HepG2 (cell line): ENCODE results near the gene KDM1B. TPM values are rescaled to one million over a fixed set of nuclear protein-coding genes. Genes with fewer than 3 reads are reported as not detected.

Source experiments
- ATM ChIP-seq: fragments of 450-650 bp; IDR thresholded peaks from 2 replicates; pipeline ENCODE4 v1.7.1; 2017; ENCODE audit warnings: mild to moderate bottlenecking, borderline replicate concordance
- CEBPG ChIP-seq: IDR thresholded peaks from 2 replicates; pipeline ENCODE4 v1.6.1; 2016
- EED ChIP-seq: sonication (generic); formaldehyde crosslinking; IDR thresholded peaks from 2 replicates; pipeline ENCODE4 v1.5.0; 2020; ENCODE audit warnings: mild to moderate bottlenecking, missing genetic modification reagents
- ETV5 ChIP-seq: IDR thresholded peaks from 2 replicates; pipeline ENCODE4 v1.6.1; 2018; ENCODE audit warnings: missing biosample characterization, missing genetic modification reagents, inconsistent platforms, borderline replicate concordance
- FOXA3 ChIP-seq: IDR thresholded peaks from 2 replicates; pipeline ENCODE4 v1.6.1; 2016; ENCODE audit warnings: missing genetic modification reagents, missing compliant biosample characterization
- GPBP1L1 ChIP-seq: sonication (generic); formaldehyde crosslinking; IDR thresholded peaks from 2 replicates; pipeline ENCODE4 v1.5.0; 2020; ENCODE audit warnings: mild to moderate bottlenecking, missing genetic modification reagents
- IKZF4 ChIP-seq: sonication (generic); formaldehyde crosslinking; IDR thresholded peaks from 2 replicates; pipeline ENCODE4 v1.5.1; 2020; ENCODE audit warnings: borderline replicate concordance, mild to moderate bottlenecking, low read depth, missing genetic modification reagents; ENCODE audit errors: not compliant biosample characterization
- IRX3 ChIP-seq: sonication (generic); formaldehyde crosslinking; IDR thresholded peaks from 2 replicates; pipeline ENCODE4 v1.8.1; 2023; ENCODE audit warnings: mild to moderate bottlenecking, low read depth, missing genetic modification reagents, borderline replicate concordance
- KLF15 ChIP-seq: sonication (generic); formaldehyde crosslinking; IDR thresholded peaks from 2 replicates; pipeline ENCODE4 v1.8.1; 2023; ENCODE audit warnings: borderline replicate concordance, mild to moderate bottlenecking, inconsistent platforms, missing genetic modification reagents, mixed read lengths
- MAFF ChIP-seq: IDR thresholded peaks from 2 replicates; pipeline ENCODE4 v1.6.1; 2011; ENCODE audit warnings: low read depth, low read length, improper control_type of control experiment
- MAFG ChIP-seq: sonication (generic); formaldehyde crosslinking; IDR thresholded peaks from 2 replicates; pipeline ENCODE4 v1.5.1; 2020; ENCODE audit warnings: mild to moderate bottlenecking, missing genetic modification reagents
- MED13 ChIP-seq: sonication (generic); formaldehyde crosslinking; IDR thresholded peaks from 2 replicates; pipeline ENCODE4 v1.5.0; 2020; ENCODE audit warnings: missing genetic modification reagents
- PHF5A ChIP-seq: IDR thresholded peaks from one replicate; pipeline ENCODE4 v1.6.1; 2018; ENCODE audit warnings: low read depth, missing genetic modification reagents; ENCODE audit not compliant: unreplicated experiment
- RBM22 ChIP-seq: fragments of 200-400 bp; formaldehyde crosslinking; optimal IDR thresholded peaks from 2 replicates; pipeline ENCODE3; 2017; ENCODE audit warnings: mild to moderate bottlenecking, low read length, moderate library complexity
- SMAD9 ChIP-seq: sonication (generic); formaldehyde crosslinking; IDR thresholded peaks from 2 replicates; pipeline ENCODE4 v1.5.1; 2020; ENCODE audit warnings: mild to moderate bottlenecking, missing genetic modification reagents
- SP140L ChIP-seq: sonication (generic); formaldehyde crosslinking; IDR thresholded peaks from 2 replicates; pipeline ENCODE4 v1.4.0; 2020; ENCODE audit warnings: missing genetic modification reagents, borderline replicate concordance
- SP5 ChIP-seq: IDR thresholded peaks from 2 replicates; pipeline ENCODE4 v1.6.1; 2016; ENCODE audit warnings: low read depth, borderline replicate concordance
- TBP ChIP-seq: sonication (generic); formaldehyde crosslinking; IDR thresholded peaks from 2 replicates; pipeline ENCODE4 v1.5.0; 2020; ENCODE audit warnings: missing genetic modification reagents
- TOE1 ChIP-seq: sonication (generic); formaldehyde crosslinking; IDR thresholded peaks from 2 replicates; pipeline ENCODE4 v1.4.0; 2020; ENCODE audit warnings: mild to moderate bottlenecking, missing genetic modification reagents
- ZNF672 ChIP-seq: sonication (generic); formaldehyde crosslinking; IDR thresholded peaks from 2 replicates; pipeline ENCODE4 v1.8.1; 2022; ENCODE audit warnings: missing genetic modification reagents
- ZNF776 ChIP-seq: sonication (generic); formaldehyde crosslinking; IDR thresholded peaks from 2 replicates; pipeline ENCODE4 v1.4.0; 2020; ENCODE audit warnings: mild to moderate bottlenecking, missing genetic modification reagents
- polyA plus RNA-seq, 8 experiments: library from polyadenylated mRNA; depleted of rRNA in 3 of 8; stranded (reverse) in 7 of 8; unstranded in 1 of 8; fragments of >200 nt; fragmentation: Illumina TruSeq in 4 of 8; extraction: Trizol in 4 of 8; gene quantifications; 2 replicates each; pipeline versions ENCODE4 v1.2.1 to v1.2.3, GENCODE V29; 2011 to 2016; ENCODE audit warnings: low read depth in 4 of 8, missing spikeins in 1 of 8, mixed read lengths in 1 of 8; ENCODE audit not compliant: insufficient read depth in 1 of 8
- total RNA-seq, 5 experiments: library from RNA; depleted of rRNA; stranded (reverse); fragments of >200 nt; fragmentation: Illumina TruSeq; extraction: Trizol; gene quantifications; 2 replicates each; pipeline ENCODE4 v1.2.3, GENCODE V29; 2016; ENCODE audit warnings: low read depth in 1 of 5
- TF ChIP-seq, protein P1 (sequence below): sonication (generic); formaldehyde crosslinking; IDR thresholded peaks from 2 replicates; pipeline ENCODE4 v1.4.0; 2020; ENCODE audit warnings: mild to moderate bottlenecking, missing genetic modification reagents
- TF ChIP-seq, protein P2 (sequence below): sonication (generic); formaldehyde crosslinking; IDR thresholded peaks from 2 replicates; pipeline ENCODE4 v1.4.0; 2020; ENCODE audit warnings: missing genetic modification reagents, mild to moderate bottlenecking, borderline replicate concordance

The KDM1B gene
- total and polyA plus RNA-seq, 2 of the 13 experiments (the other 11 are each of a cell fraction or from before 2014, with no cell fraction given): 9.8 to 13.2 TPM

- no peak for TF ChIP-seq SMAD9
- no peak for TF ChIP-seq SP140L (CRISPR knock-in tag)
- TF ChIP-seq, protein P1, sequence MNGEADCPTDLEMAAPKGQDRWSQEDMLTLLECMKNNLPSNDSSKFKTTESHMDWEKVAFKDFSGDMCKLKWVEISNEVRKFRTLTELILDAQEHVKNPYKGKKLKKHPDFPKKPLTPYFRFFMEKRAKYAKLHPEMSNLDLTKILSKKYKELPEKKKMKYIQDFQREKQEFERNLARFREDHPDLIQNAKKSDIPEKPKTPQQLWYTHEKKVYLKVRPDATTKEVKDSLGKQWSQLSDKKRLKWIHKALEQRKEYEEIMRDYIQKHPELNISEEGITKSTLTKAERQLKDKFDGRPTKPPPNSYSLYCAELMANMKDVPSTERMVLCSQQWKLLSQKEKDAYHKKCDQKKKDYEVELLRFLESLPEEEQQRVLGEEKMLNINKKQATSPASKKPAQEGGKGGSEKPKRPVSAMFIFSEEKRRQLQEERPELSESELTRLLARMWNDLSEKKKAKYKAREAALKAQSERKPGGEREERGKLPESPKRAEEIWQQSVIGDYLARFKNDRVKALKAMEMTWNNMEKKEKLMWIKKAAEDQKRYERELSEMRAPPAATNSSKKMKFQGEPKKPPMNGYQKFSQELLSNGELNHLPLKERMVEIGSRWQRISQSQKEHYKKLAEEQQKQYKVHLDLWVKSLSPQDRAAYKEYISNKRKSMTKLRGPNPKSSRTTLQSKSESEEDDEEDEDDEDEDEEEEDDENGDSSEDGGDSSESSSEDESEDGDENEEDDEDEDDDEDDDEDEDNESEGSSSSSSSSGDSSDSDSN (CRISPR knock-in tag): peak; percentile 16; the same call in 1 of the 2 replicates
- no peak for TF ChIP-seq TBP
- TF ChIP-seq ETV5 (CRISPR knock-in tag): peak; percentile 86
- no peak for TF ChIP-seq PHF5A (CRISPR knock-in tag)
- no peak for TF ChIP-seq FOXA3 (CRISPR knock-in tag)
- TF ChIP-seq ZNF776 (CRISPR knock-in tag): peak; percentile 62; the same call in 1 of the 2 replicates
- no peak for TF ChIP-seq MAFF
- no peak; the same call in 1 of the 2 replicates for TF ChIP-seq EED
- no peak for TF ChIP-seq MED13 (CRISPR knock-in tag)
- TF ChIP-seq CEBPG (CRISPR knock-in tag): no peak
- TF ChIP-seq RBM22: no peak
- TF ChIP-seq GPBP1L1 (CRISPR knock-in tag): no peak
- TF ChIP-seq ATM: no peak
- TF ChIP-seq IRX3 (CRISPR knock-in tag): no peak
- peak; percentile 20 for TF ChIP-seq IKZF4 (CRISPR knock-in tag)
- TF ChIP-seq ZNF672 (CRISPR knock-in tag): no peak
- TF ChIP-seq SP5: peak; percentile 63
- no peak for TF ChIP-seq KLF15 (CRISPR knock-in tag)
- TF ChIP-seq TOE1 (CRISPR knock-in tag): no peak
- TF ChIP-seq, protein P2, sequence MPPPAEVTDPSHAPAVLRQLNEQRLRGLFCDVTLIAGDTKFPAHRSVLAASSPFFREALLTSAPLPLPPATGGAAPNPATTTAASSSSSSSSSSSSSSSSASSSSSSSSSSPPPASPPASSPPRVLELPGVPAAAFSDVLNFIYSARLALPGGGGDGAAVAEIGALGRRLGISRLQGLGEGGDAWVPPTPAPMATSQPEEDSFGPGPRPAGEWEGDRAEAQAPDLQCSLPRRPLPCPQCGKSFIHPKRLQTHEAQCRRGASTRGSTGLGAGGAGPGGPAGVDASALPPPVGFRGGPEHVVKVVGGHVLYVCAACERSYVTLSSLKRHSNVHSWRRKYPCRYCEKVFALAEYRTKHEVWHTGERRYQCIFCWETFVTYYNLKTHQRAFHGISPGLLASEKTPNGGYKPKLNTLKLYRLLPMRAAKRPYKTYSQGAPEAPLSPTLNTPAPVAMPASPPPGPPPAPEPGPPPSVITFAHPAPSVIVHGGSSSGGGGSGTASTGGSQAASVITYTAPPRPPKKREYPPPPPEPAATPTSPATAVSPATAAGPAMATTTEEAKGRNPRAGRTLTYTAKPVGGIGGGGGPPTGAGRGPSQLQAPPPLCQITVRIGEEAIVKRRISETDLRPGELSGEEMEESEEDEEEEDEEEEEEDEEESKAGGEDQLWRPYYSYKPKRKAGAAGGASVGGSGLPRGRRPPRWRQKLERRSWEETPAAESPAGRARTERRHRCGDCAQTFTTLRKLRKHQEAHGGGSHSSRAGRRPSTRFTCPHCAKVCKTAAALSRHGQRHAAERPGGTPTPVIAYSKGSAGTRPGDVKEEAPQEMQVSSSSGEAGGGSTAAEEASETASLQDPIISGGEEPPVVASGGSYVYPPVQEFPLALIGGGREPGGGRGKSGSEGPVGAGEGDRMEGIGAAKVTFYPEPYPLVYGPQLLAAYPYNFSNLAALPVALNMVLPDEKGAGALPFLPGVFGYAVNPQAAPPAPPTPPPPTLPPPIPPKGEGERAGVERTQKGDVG (CRISPR knock-in tag): no peak
- no peak for TF ChIP-seq MAFG
Observed at GRCh38 chr6:18155150-18155863, at the start of gene KDM1B (continued).
